Endothelial cell of umbilical vein (primary cell): ENCODE data around the gene PEX16. TPM values are rescaled to one million over a fixed set of nuclear protein-coding genes. Genes with fewer than 3 reads are reported as not detected.

Experiments
- BruUV-seq: library from RNA; stranded (reverse); fragments of 400-500 nt; replicated peaks from 2 replicates; lab custom pipeline; 2021; lab: Mats Ljungman, UMichigan
- CTCF ChIA-PET: fragments of 300-600, 350-600 bp; sonication (Branson Sonifier 250); formaldehyde crosslinking; loops from one replicate; lab custom pipeline; 2021; ENCODE audit warnings: antibody characterized with exemption, inconsistent platforms; lab: Charles Lee
- POLR2A ChIA-PET: fragments of 300-600, 350-600 bp; sonication (Branson Sonifier 250); formaldehyde crosslinking; loops from one replicate; lab custom pipeline; 2021; ENCODE audit warnings: antibody characterized with exemption, inconsistent platforms; lab: Charles Lee
- DNase-seq: peaks from one replicate; pipeline ENCODE4 v3.0.0-alpha.2; 2011; ENCODE audit warnings: low read depth, low spot score
- FAIRE-seq: peaks from 2 replicates; lab custom pipeline; 2011; peaks lifted over from hg19 to GRCh38; lab: Jason Lieb, UNC
- H2AFZ ChIP-seq: 2 replicates; pipeline ENCODE4 v1.6.0; 2012; ENCODE audit warnings: low read depth, low read length, control low read depth, inconsistent platforms
- H3K27ac ChIP-seq: 2 replicates; pipeline ENCODE4 v1.5.1; 2011; ENCODE audit warnings: low read depth, mild to moderate bottlenecking, control low read depth, low read length, moderate library complexity; ENCODE audit not compliant: insufficient read depth
- H3K27me3 ChIP-seq, 2 experiments: 2 replicates each; pipeline versions ENCODE4 v1.6.0 to v1.6.1; 2011; ENCODE audit warnings: low read length in 2 of 2, mixed read lengths in 1 of 2; ENCODE audit not compliant: control insufficient read depth in 2 of 2, insufficient read depth in 2 of 2
- H3K36me3 ChIP-seq, 2 experiments: 2 replicates in 1 of 2; 3 replicates in 1 of 2; pipeline ENCODE4 v1.5.1; 2011; ENCODE audit warnings: low read length in 2 of 2, mild to moderate bottlenecking in 1 of 2, moderate library complexity in 1 of 2; ENCODE audit not compliant: control insufficient read depth in 2 of 2, insufficient read depth in 2 of 2; ENCODE audit errors: extremely low read depth in 1 of 2
- H3K4me1 ChIP-seq: 3 replicates; pipeline ENCODE4 v1.5.1; 2011; ENCODE audit warnings: mild to moderate bottlenecking, low read length; ENCODE audit not compliant: control insufficient read depth, insufficient read depth; ENCODE audit errors: extremely low read depth
- H3K4me2 ChIP-seq: 2 replicates; pipeline ENCODE4 v1.6.1; 2011; ENCODE audit warnings: low read length, control low read depth, mixed read lengths; ENCODE audit not compliant: insufficient read depth
- H3K4me3 ChIP-seq, 3 experiments: fragments of 200-600 bp in 1 of 3; sonication (generic), shearing (Covaris generic) in 1 of 3; replicated peaks in 1 of 3; 2 replicates each; pipeline ENCODE4 v1.5.1; 2011 to 2016; ENCODE audit warnings: control low read depth in 3 of 3, low read length in 3 of 3, mild to moderate bottlenecking in 2 of 3, inconsistent platforms in 1 of 3, low read depth in 1 of 3, moderate library complexity in 1 of 3; ENCODE audit not compliant: insufficient read depth in 1 of 3
- H3K79me2 ChIP-seq: 2 replicates; pipeline ENCODE4 v1.6.0; 2012; ENCODE audit warnings: low read length, inconsistent platforms; ENCODE audit not compliant: control insufficient read depth, insufficient read depth
- H3K9ac ChIP-seq: replicated peaks from 2 replicates; pipeline ENCODE3; 2011; ENCODE audit warnings: low read length, control low read depth; ENCODE audit not compliant: insufficient read depth; ENCODE audit errors: extremely low read depth
- H3K9me1 ChIP-seq: replicated peaks from 3 replicates; pipeline ENCODE4 v1.6.0; 2011; ENCODE audit warnings: mild to moderate bottlenecking, low read length; ENCODE audit not compliant: control insufficient read depth, insufficient read depth; ENCODE audit errors: extremely low read depth
- H3K9me3 ChIP-seq: replicated peaks from 2 replicates; pipeline ENCODE4 v1.5.1; 2012; ENCODE audit warnings: low read length, inconsistent platforms; ENCODE audit not compliant: control insufficient read depth, insufficient read depth
- H4K20me1 ChIP-seq: replicated peaks from 2 replicates; pipeline ENCODE3; 2011; ENCODE audit warnings: mild to moderate bottlenecking, low read length; ENCODE audit not compliant: control insufficient read depth, insufficient read depth; ENCODE audit errors: extremely low read depth
- CTCF ChIP-seq, 2 donors: IDR thresholded peaks; 1 replicate in 1 of 2; 2 replicates in 1 of 2; pipeline ENCODE4 v1.5.1; 2011; ENCODE audit warnings: low read length in 2 of 2, mild to moderate bottlenecking in 2 of 2, moderate library complexity in 2 of 2, control low read depth in 1 of 2, inconsistent platforms in 1 of 2, low read depth in 1 of 2; ENCODE audit not compliant: insufficient read depth in 1 of 2; ENCODE audit errors: extremely low read depth in 1 of 2
- EZH2 ChIP-seq: IDR thresholded peaks from 2 replicates; pipeline ENCODE4 v1.6.1; 2012; ENCODE audit warnings: borderline replicate concordance, low read depth, mild to moderate bottlenecking, moderate library complexity, low read length, inconsistent platforms; ENCODE audit not compliant: severe bottlenecking
- FOS ChIP-seq: IDR thresholded peaks from 2 replicates; pipeline ENCODE4 v1.6.1; 2011; ENCODE audit warnings: mild to moderate bottlenecking, low read length, moderate library complexity, borderline replicate concordance; ENCODE audit not compliant: insufficient read depth
- GATA2 ChIP-seq: IDR thresholded peaks from 2 replicates; pipeline ENCODE4 v1.7.0; 2011; ENCODE audit warnings: low read depth, mild to moderate bottlenecking, moderate library complexity, mixed read lengths, low read length; ENCODE audit not compliant: insufficient read length, insufficient read depth
- JUN ChIP-seq: IDR thresholded peaks from 2 replicates; pipeline ENCODE4 v1.6.1; 2011; ENCODE audit warnings: borderline replicate concordance, low read depth; ENCODE audit not compliant: insufficient read length, insufficient read depth
- MAX ChIP-seq: IDR thresholded peaks from 2 replicates; pipeline ENCODE4 v1.6.1; 2011; ENCODE audit not compliant: insufficient read depth, insufficient read length
- MYC ChIP-seq: IDR thresholded peaks from one replicate; pipeline ENCODE4 v1.6.1; 2011; ENCODE audit warnings: mild to moderate bottlenecking, low read depth, low read length
- POLR2A ChIP-seq: IDR thresholded peaks from 2 replicates; pipeline ENCODE4 v1.6.1; 2012; ENCODE audit warnings: low read depth, mild to moderate bottlenecking, control low read depth, low read length
- POLR2AphosphoS5 ChIP-seq: IDR thresholded peaks from 2 replicates; pipeline ENCODE4 v1.6.1; 2012; ENCODE audit warnings: low read depth, mild to moderate bottlenecking, control low read depth, low read length, moderate library complexity; ENCODE audit not compliant: insufficient read depth
- dilution Hi-C: fragments of 300-500 bp; cut with MboI; formaldehyde crosslinking; loops from one replicate; pipeline ENCODE4 v1.15.0; 2019; ENCODE audit warnings: low sequenced_read_pairs; ENCODE audit not compliant: extremely low pct_ligation_motif_present
- intact Hi-C: fragments of 100-400 bp; cut with micrococcal nuclease; formaldehyde crosslinking; loops from one replicate; pipeline ENCODE4 v1.10.0; 2022
- polyA plus RNA-seq, 4 experiments: library from polyadenylated mRNA; depleted of rRNA in 3 of 4; stranded (reverse) in 3 of 4; unstranded in 1 of 4; fragments of >200 nt; gene quantifications; 2 replicates each; pipeline versions ENCODE4 v1.2.1 to v1.2.3, GENCODE V29; 2011 to 2012; ENCODE audit warnings: missing spikeins in 1 of 4
- total RNA-seq: library from RNA; stranded (reverse); gene quantifications from 2 replicates; pipeline ENCODE4 v1.2.3, GENCODE V29; 2021

The PEX16 gene
- total and polyA plus RNA-seq, 2 donors (not counting 3 experiments of a cell fraction or from before 2014, with no cell fraction given) = 27.4 to 32.2 TPM

- Histone ChIP-seq H3K9me3 (no peaks in the 10 kb centered on the region), H3K36me3 (peaks cover 5 to 46% of the 10 kb centered on the region in 2 experiments), H3K79me2 (no peaks in the 10 kb centered on the region), H4K20me1 (no peaks in the 10 kb centered on the region), H3K4me1 (no peaks in the 10 kb centered on the region), H3K27me3 (no peaks in the 10 kb centered on the region), H3K9me1 (no peaks in the 10 kb centered on the region), H3K27ac (no peak overlapping the region), H3K4me3 (no peak overlapping the region), H3K4me2 (no peak overlapping the region), H3K9ac (no peak overlapping the region), H2AFZ (no peak overlapping the region)
- DNase-seq = no peak
- BruUV-seq = no TSS peak
- intact Hi-C loops = no loop called here
- POLR2A ChIA-PET = no interaction called here
- TF ChIP-seq JUN = no peak
- no peak for TF ChIP-seq FOS
- TF ChIP-seq MYC = no peak
- TF ChIP-seq GATA2 = no peak
- dilution Hi-C loops = no loop called here
- FAIRE-seq = no peak
- CTCF ChIA-PET = interaction anchor here (1.0 to 4.1 kb wide), 3 partner anchors 11 to 136 kb away, joined by 3 to 39 read pairs (median 5); no protein-coding TSS in a partner anchor
These were observed 47.0 kb downstream of the PEX16 start for GRCh38 chr11:45870706-45871105.

GRCh38 chr11:45869551-45869950, 48.1 kb downstream of the PEX16 start:
- dilution Hi-C loops (no loop called here), intact Hi-C loops (no loop called here)
- H3K9me3 ChIP-seq = no peaks in the 10 kb centered on the region
- H3K4me3 ChIP-seq = no peak overlapping the region
- no peak overlapping the region for H2AFZ ChIP-seq
- no peaks in the 10 kb centered on the region for H3K9me1 ChIP-seq
- no peak overlapping the region for H3K4me2 ChIP-seq
- ChIA-PET CTCF (interaction anchor here (1.1 kb wide), 1 partner anchor 27 kb away, joined by 6 read pairs; no protein-coding TSS in a partner anchor), POLR2A (no interaction called here)
- FAIRE-seq (no peak), DNase-seq (no peak)
- H3K4me1 ChIP-seq = no peaks in the 10 kb centered on the region
- no peak for TF ChIP-seq JUN
- no peak for TF ChIP-seq MYC
- no peak for TF ChIP-seq FOS
- no peak for TF ChIP-seq CTCF (IDR thresholded peaks at IDR 0.05; ENCODE audit: extremely low read depth in 1 of 2, insufficient read depth in 1 of 2, low read depth in 1 of 2, low read length in 2 of 2)
- no peak for TF ChIP-seq EZH2
- no peak for TF ChIP-seq MAX
- no peak for TF ChIP-seq POLR2AphosphoS5
- no peak for TF ChIP-seq GATA2
- TF ChIP-seq POLR2A = no peak
- no TSS peak for BruUV-seq
- no peak overlapping the region for H3K9ac ChIP-seq
- H3K36me3 ChIP-seq = peaks cover 5 to 48% of the 10 kb centered on the region in 2 experiments
- no peaks in the 10 kb centered on the region for H4K20me1 ChIP-seq
- no peaks in the 10 kb centered on the region for H3K27me3 ChIP-seq
- H3K27ac ChIP-seq = no peak overlapping the region
- H3K79me2 ChIP-seq = no peaks in the 10 kb centered on the region
